ENCODE measurements around the gene CD226.

Gene CD226

GRCh38 chr18:69948919-69949537 is 1.4 kb upstream of the CD226 start:
- H3K27me3 ChIP-seq (ENCODE audit: control insufficient read depth, low read length), result 0 out of 2 replicates have a peak, but pooled peaks cover 2% of the 10 kb centered on the region
- no peak overlapping the region for H3K4me2 ChIP-seq (ENCODE audit: low read length)
- no peaks in the 10 kb centered on the region for H3K9me2 ChIP-seq (replicated peaks; ENCODE audit: control insufficient read depth, low read length)
- no peaks in the 10 kb centered on the region for H3K36me3 ChIP-seq (ENCODE audit: control insufficient read depth, low read length)
- H3K27ac ChIP-seq (ENCODE audit: low read depth, low read length), result no peak overlapping the region
- no peak for TF ChIP-seq EZH2phosphoT487 (IDR thresholded peaks at IDR 0.05; ENCODE audit: borderline replicate concordance, low read length)
- no peaks in the 10 kb centered on the region for H3K9me3 ChIP-seq (ENCODE audit: control insufficient read depth, insufficient read depth, low read length)
- no peaks in the 10 kb centered on the region for H3K4me1 ChIP-seq (ENCODE audit: control insufficient read depth, low read length)
- no peak overlapping the region for H3K4me3 ChIP-seq (ENCODE audit: low read length)
- no peaks in the 10 kb centered on the region for H4K20me1 ChIP-seq (ENCODE audit: control insufficient read depth, insufficient read depth, low read depth, low read length)
- H3K79me2 ChIP-seq (ENCODE audit: control insufficient read depth, low read length), result no peaks in the 10 kb centered on the region
- H3F3A ChIP-seq (ENCODE audit: control insufficient read depth, insufficient read depth), result no peaks in the 10 kb centered on the region

DNA sequence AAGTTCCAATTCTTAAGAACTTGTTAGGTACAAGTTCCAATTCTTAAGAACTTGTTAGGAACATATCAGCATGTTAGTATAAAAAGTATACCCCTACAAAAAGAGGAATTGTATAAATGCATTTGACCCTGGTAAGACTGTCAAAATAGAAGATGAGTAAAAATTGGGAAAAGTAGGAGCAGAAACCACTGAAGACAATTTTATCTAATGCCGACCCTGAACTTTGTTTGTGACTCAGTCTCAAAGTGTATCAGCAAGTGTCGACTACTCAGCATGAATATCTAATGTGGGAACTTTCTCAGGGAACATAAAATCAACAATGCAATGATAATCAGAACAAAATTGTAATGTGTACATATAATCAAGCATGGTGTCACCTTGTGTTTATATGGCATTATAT is 583 bp upstream of the CD226 start:
- Histone ChIP-seq H3K27ac (ENCODE audit: low read depth, low read length) (no peak overlapping the region), H3K27me3 (ENCODE audit: control insufficient read depth, low read length) (0 out of 2 replicates have a peak, but pooled peaks cover 2% of the 10 kb centered on the region), H3K36me3 (ENCODE audit: control insufficient read depth, low read length) (no peaks in the 10 kb centered on the region), H3K9me3 (ENCODE audit: control insufficient read depth, insufficient read depth, low read length) (no peaks in the 10 kb centered on the region), H3K79me2 (ENCODE audit: control insufficient read depth, low read length) (no peaks in the 10 kb centered on the region), H3K9me2 (replicated peaks; ENCODE audit: control insufficient read depth, low read length) (no peaks in the 10 kb centered on the region), H4K20me1 (ENCODE audit: control insufficient read depth, insufficient read depth, low read depth, low read length) (no peaks in the 10 kb centered on the region), H3F3A (ENCODE audit: control insufficient read depth, insufficient read depth) (no peaks in the 10 kb centered on the region), H3K4me1 (ENCODE audit: control insufficient read depth, low read length) (no peaks in the 10 kb centered on the region), H3K4me3 (ENCODE audit: low read length) (no peak overlapping the region), H3K4me2 (ENCODE audit: low read length) (no peak overlapping the region)
- TF ChIP-seq, protein P1, sequence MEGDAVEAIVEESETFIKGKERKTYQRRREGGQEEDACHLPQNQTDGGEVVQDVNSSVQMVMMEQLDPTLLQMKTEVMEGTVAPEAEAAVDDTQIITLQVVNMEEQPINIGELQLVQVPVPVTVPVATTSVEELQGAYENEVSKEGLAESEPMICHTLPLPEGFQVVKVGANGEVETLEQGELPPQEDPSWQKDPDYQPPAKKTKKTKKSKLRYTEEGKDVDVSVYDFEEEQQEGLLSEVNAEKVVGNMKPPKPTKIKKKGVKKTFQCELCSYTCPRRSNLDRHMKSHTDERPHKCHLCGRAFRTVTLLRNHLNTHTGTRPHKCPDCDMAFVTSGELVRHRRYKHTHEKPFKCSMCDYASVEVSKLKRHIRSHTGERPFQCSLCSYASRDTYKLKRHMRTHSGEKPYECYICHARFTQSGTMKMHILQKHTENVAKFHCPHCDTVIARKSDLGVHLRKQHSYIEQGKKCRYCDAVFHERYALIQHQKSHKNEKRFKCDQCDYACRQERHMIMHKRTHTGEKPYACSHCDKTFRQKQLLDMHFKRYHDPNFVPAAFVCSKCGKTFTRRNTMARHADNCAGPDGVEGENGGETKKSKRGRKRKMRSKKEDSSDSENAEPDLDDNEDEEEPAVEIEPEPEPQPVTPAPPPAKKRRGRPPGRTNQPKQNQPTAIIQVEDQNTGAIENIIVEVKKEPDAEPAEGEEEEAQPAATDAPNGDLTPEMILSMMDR (IDR thresholded peaks at IDR 0.05; ENCODE audit: low read depth, low read length, poor library complexity, severe bottlenecking), result no peak
- TF ChIP-seq EZH2phosphoT487 (IDR thresholded peaks at IDR 0.05; ENCODE audit: borderline replicate concordance, low read length), result no peak

- H3K79me2 ChIP-seq (ENCODE audit: control insufficient read depth, low read length), result no peaks in the 10 kb centered on the region
- no peak overlapping the region for H3K4me2 ChIP-seq (ENCODE audit: low read length)
- no peak overlapping the region for H3K4me3 ChIP-seq (ENCODE audit: low read length)
- no peak overlapping the region for H3K27ac ChIP-seq (ENCODE audit: low read depth, low read length)
- H3K36me3 ChIP-seq (ENCODE audit: control insufficient read depth, low read length), result no peaks in the 10 kb centered on the region
- 0 out of 2 replicates have a peak, but pooled peaks cover 2% of the 10 kb centered on the region for H3K27me3 ChIP-seq (ENCODE audit: control insufficient read depth, low read length)
- H4K20me1 ChIP-seq (ENCODE audit: control insufficient read depth, insufficient read depth, low read depth, low read length), result no peaks in the 10 kb centered on the region
- no peaks in the 10 kb centered on the region for H3K4me1 ChIP-seq (ENCODE audit: control insufficient read depth, low read length)
- no peak for TF ChIP-seq EZH2phosphoT487 (IDR thresholded peaks at IDR 0.05; ENCODE audit: borderline replicate concordance, low read length)
- TF ChIP-seq, protein P1 (IDR thresholded peaks at IDR 0.05; ENCODE audit: low read depth, low read length, poor library complexity, severe bottlenecking), result no peak
- H3K9me2 ChIP-seq (replicated peaks; ENCODE audit: control insufficient read depth, low read length), result no peaks in the 10 kb centered on the region
- H3F3A ChIP-seq (ENCODE audit: control insufficient read depth, insufficient read depth), result no peaks in the 10 kb centered on the region
- no peaks in the 10 kb centered on the region for H3K9me3 ChIP-seq (ENCODE audit: control insufficient read depth, insufficient read depth, low read length)
These were observed 991 bp downstream of the CD226 start for GRCh38 chr18:69946608-69947155.
